HUES48 (cell line): ENCODE results near the gene ORAI2.

Experiments
- H3K27ac ChIP-seq: one replicate; pipeline ENCODE4 v1.7.0; 2013; ENCODE audit warnings: low read depth, low read length, inconsistent platforms
- H3K27me3 ChIP-seq: 2 replicates; pipeline ENCODE4 v1.6.1; 2013; ENCODE audit warnings: mild to moderate bottlenecking, low read length; ENCODE audit not compliant: control insufficient read depth, insufficient read depth
- H3K36me3 ChIP-seq: 2 replicates; pipeline ENCODE4 v1.6.1; 2013; ENCODE audit warnings: low read length; ENCODE audit not compliant: control insufficient read depth, insufficient read depth
- H3K4me1 ChIP-seq: 2 replicates; pipeline ENCODE4 v1.6.1; 2013; ENCODE audit warnings: mild to moderate bottlenecking, low read length; ENCODE audit not compliant: control insufficient read depth, insufficient read depth
- H3K4me3 ChIP-seq: 2 replicates; pipeline ENCODE4 v1.5.1; 2013; ENCODE audit warnings: mild to moderate bottlenecking, low read depth, low read length
- H3K9ac ChIP-seq: 2 replicates; pipeline ENCODE4 v1.6.1; 2013; ENCODE audit warnings: mild to moderate bottlenecking, low read depth, low read length, moderate library complexity
- H3K9me3 ChIP-seq: 2 replicates; pipeline ENCODE4 v1.6.1; 2013; ENCODE audit warnings: low read length; ENCODE audit not compliant: control insufficient read depth, insufficient read depth

Gene ORAI2

GRCh38 chr7:102433219-102434038 lies at the start of gene ORAI2:
Gene ORAI2 (plus strand): TSS chr7:102433575. CDS start chr7:102438957, 5,382 bp downstream.
- 0 out of 2 replicates have a peak, but pooled peaks cover 3% of the 10 kb centered on the region for H3K36me3 ChIP-seq
- peak within 1 kb of the TSS; percentile 20 for H3K27ac ChIP-seq
- H3K9ac ChIP-seq = peak within 1 kb of the TSS; percentile 48
- no peaks in the 10 kb centered on the region for H3K27me3 ChIP-seq
- H3K4me1 ChIP-seq = peaks cover 6% of the 10 kb centered on the region
- H3K9me3 ChIP-seq = no peaks in the 10 kb centered on the region
- peak within 1 kb of the TSS; percentile 83 for H3K4me3 ChIP-seq

- no peaks in the 10 kb centered on the region for H3K9me3 ChIP-seq
- H3K4me1 ChIP-seq = no peaks in the 10 kb centered on the region
- H3K27me3 ChIP-seq = no peaks in the 10 kb centered on the region
- H3K9ac ChIP-seq = no peak overlapping the region
- no peak overlapping the region for H3K4me3 ChIP-seq
- H3K27ac ChIP-seq = no peak overlapping the region
- H3K36me3 ChIP-seq = peaks cover 12% of the 10 kb centered on the region
Observed at GRCh38 chr7:102387064-102387463, 46.3 kb upstream of the ORAI2 start.

- Histone ChIP-seq H3K27ac (no peak overlapping the region), H3K36me3 (peaks cover 23% of the 10 kb centered on the region)
Observed at GRCh38 chr7:102389810-102390209, 43.6 kb upstream of the ORAI2 start.

GRCh38 chr7:102390697-102391484 lies 42.5 kb upstream of the ORAI2 start:
- H3K9me3 ChIP-seq = no peaks in the 10 kb centered on the region
- no peaks in the 10 kb centered on the region for H3K27me3 ChIP-seq
- 0 out of 2 replicates have a peak, but pooled peaks cover 2% of the 10 kb centered on the region for H3K4me1 ChIP-seq
- H3K36me3 ChIP-seq = peaks cover 23% of the 10 kb centered on the region
- H3K27ac ChIP-seq = no peak overlapping the region
- H3K9ac ChIP-seq = no peak overlapping the region
- no peak overlapping the region for H3K4me3 ChIP-seq

More at GRCh38 chr7:102389810-102390209, 43.6 kb upstream of the ORAI2 start:
- H3K4me3 ChIP-seq = no peak overlapping the region
- no peak overlapping the region for H3K9ac ChIP-seq
- H3K9me3 ChIP-seq = no peaks in the 10 kb centered on the region
- no peaks in the 10 kb centered on the region for H3K27me3 ChIP-seq
- H3K4me1 ChIP-seq = no peaks in the 10 kb centered on the region

- H3K9ac ChIP-seq = no peak overlapping the region
- H3K9me3 ChIP-seq = no peaks in the 10 kb centered on the region
- no peak overlapping the region for H3K4me3 ChIP-seq
- no peak overlapping the region for H3K27ac ChIP-seq
- peaks cover 17% of the 10 kb centered on the region for H3K36me3 ChIP-seq
- 0 out of 2 replicates have a peak, but pooled peaks cover 2% of the 10 kb centered on the region for H3K4me1 ChIP-seq
- H3K27me3 ChIP-seq = no peaks in the 10 kb centered on the region
Observed at GRCh38 chr7:102392330-102392729, 41.0 kb upstream of the ORAI2 start.

- H3K27me3 ChIP-seq = no peaks in the 10 kb centered on the region
- H3K27ac ChIP-seq = no peak overlapping the region
- 0 out of 2 replicates have a peak, but pooled peaks cover 2% of the 10 kb centered on the region for H3K4me1 ChIP-seq
- no peak overlapping the region for H3K4me3 ChIP-seq
- H3K9ac ChIP-seq = no peak overlapping the region
- peaks cover 17% of the 10 kb centered on the region for H3K36me3 ChIP-seq
- no peaks in the 10 kb centered on the region for H3K9me3 ChIP-seq
Observed at GRCh38 chr7:102393467-102393866, 39.9 kb upstream of the ORAI2 start.

- H3K36me3 ChIP-seq = peaks cover 37% of the 10 kb centered on the region
- peak overlapping the region; percentile 94 for H3K4me3 ChIP-seq
- H3K9me3 ChIP-seq = no peaks in the 10 kb centered on the region
- no peaks in the 10 kb centered on the region for H3K27me3 ChIP-seq
- 0 out of 2 replicates have a peak, but pooled peaks cover 2% of the 10 kb centered on the region for H3K4me1 ChIP-seq
- peak overlapping the region; percentile 97 for H3K27ac ChIP-seq
- H3K9ac ChIP-seq = peak overlapping the region; percentile 81
Observed at GRCh38 chr7:102395592-102395872, 37.8 kb upstream of the ORAI2 start.

- peak within 1 kb of the TSS; percentile 94 for H3K9ac ChIP-seq
- peak within 1 kb of the TSS; percentile 97 for H3K27ac ChIP-seq
- H3K4me1 ChIP-seq = 0 out of 2 replicates have a peak, but pooled peaks cover 2% of the 10 kb centered on the region
- H3K36me3 ChIP-seq = peaks cover 43% of the 10 kb centered on the region
- H3K4me3 ChIP-seq = peak within 1 kb of the TSS; percentile 94
- H3K27me3 ChIP-seq = no peaks in the 10 kb centered on the region
- no peaks in the 10 kb centered on the region for H3K9me3 ChIP-seq
Observed at GRCh38 chr7:102395873-102396709, 37.3 kb upstream of the ORAI2 start, which contains the start of gene PRKRIP1. Gene PRKRIP1 (plus strand): TSS chr7:102396363. CDS start chr7:102396412, 49 bp downstream.

- Histone ChIP-seq H3K27me3 (no peaks in the 10 kb centered on the region), H3K9ac (peak overlapping the region; percentile 94), H3K27ac (peak overlapping the region; percentile 97), H3K36me3 (peaks cover 45% of the 10 kb centered on the region), H3K4me1 (0 out of 2 replicates have a peak, but pooled peaks cover 2% of the 10 kb centered on the region), H3K9me3 (no peaks in the 10 kb centered on the region), H3K4me3 (peak overlapping the region; percentile 94)
Observed at GRCh38 chr7:102396710-102397019, 36.7 kb upstream of the ORAI2 start.

- Histone ChIP-seq H3K27ac (no peak overlapping the region), H3K9me3 (no peaks in the 10 kb centered on the region), H3K9ac (no peak overlapping the region), H3K4me1 (0 out of 2 replicates have a peak, but pooled peaks cover 2% of the 10 kb centered on the region), H3K36me3 (peaks cover 48% of the 10 kb centered on the region), H3K27me3 (no peaks in the 10 kb centered on the region), H3K4me3 (no peak overlapping the region)
Observed at GRCh38 chr7:102398543-102398942, 34.8 kb upstream of the ORAI2 start.
